Keratinocyte (primary cell): Measurements from ENCODE around the gene RPL13. TPM values are rescaled to one million over a fixed set of nuclear protein-coding genes. Genes with fewer than 3 reads are reported as not detected.
A peak's percentile ranks its signal among the peaks of the same experiment; 100 is the strongest.

Experiments used
- DNase-seq: peaks from one replicate; pipeline ENCODE4 v3.0.0-alpha.2; 2011; ENCODE audit warnings: low read depth, missing footprints, low spot score
- FAIRE-seq: peaks from 2 replicates; lab custom pipeline; 2011; peaks lifted over from hg19 to GRCh38; lab: Jason Lieb, UNC
- H2AFZ ChIP-seq: 2 replicates; pipeline ENCODE4 v1.6.0; 2012; ENCODE audit warnings: low read length, control low read depth, inconsistent platforms; ENCODE audit not compliant: control insufficient read depth
- H3K27ac ChIP-seq: 2 replicates; pipeline ENCODE4 v1.5.1; 2011; ENCODE audit warnings: low read length; ENCODE audit not compliant: control insufficient read depth, insufficient read depth
- H3K27me3 ChIP-seq: 3 replicates; pipeline ENCODE4 v1.6.0; 2011; ENCODE audit warnings: low read length; ENCODE audit not compliant: control insufficient read depth, insufficient read depth; ENCODE audit errors: extremely low read depth
- H3K36me3 ChIP-seq, 2 experiments: 2 replicates in 1 of 2; 3 replicates in 1 of 2; pipeline ENCODE4 v1.5.1; 2011; ENCODE audit warnings: low read length in 2 of 2, mild to moderate bottlenecking in 1 of 2; ENCODE audit not compliant: control insufficient read depth in 2 of 2, insufficient read depth in 2 of 2; ENCODE audit errors: extremely low read depth in 1 of 2
- H3K4me1 ChIP-seq: 3 replicates; pipeline ENCODE4 v1.5.1; 2011; ENCODE audit warnings: low read length; ENCODE audit not compliant: control insufficient read depth, insufficient read depth; ENCODE audit errors: extremely low read depth
- H3K4me2 ChIP-seq: 3 replicates; pipeline ENCODE4 v1.6.0; 2011; ENCODE audit warnings: low read depth, low read length; ENCODE audit not compliant: control insufficient read depth, insufficient read depth; ENCODE audit errors: extremely low read depth
- H3K4me3 ChIP-seq, 3 experiments: fragments of 200-600 bp in 1 of 3; sonication (generic) in 1 of 3; 2 replicates in 2 of 3; 3 replicates in 1 of 3; pipeline ENCODE4 v1.5.1; 2011 to 2016; ENCODE audit warnings: low read length in 3 of 3, mild to moderate bottlenecking in 3 of 3, control low read depth in 2 of 3, inconsistent platforms in 1 of 3, low read depth in 1 of 3, mixed read lengths in 1 of 3, mixed run types in 1 of 3, moderate library complexity in 1 of 3; ENCODE audit not compliant: control insufficient read depth in 2 of 3, insufficient read depth in 2 of 3; ENCODE audit errors: extremely low read depth in 1 of 3
- H3K79me2 ChIP-seq: 2 replicates; pipeline ENCODE4 v1.6.0; 2012; ENCODE audit warnings: low read length; ENCODE audit not compliant: control insufficient read depth, insufficient read depth
- H3K9ac ChIP-seq: 3 replicates; pipeline ENCODE4 v1.6.0; 2011; ENCODE audit warnings: low read length; ENCODE audit not compliant: control insufficient read depth, insufficient read depth; ENCODE audit errors: extremely low read depth
- H3K9me1 ChIP-seq: 3 replicates; pipeline ENCODE4 v1.6.0; 2011; ENCODE audit warnings: low read length; ENCODE audit not compliant: control insufficient read depth, insufficient read depth; ENCODE audit errors: extremely low read depth
- H3K9me3 ChIP-seq: 2 replicates; pipeline ENCODE4 v1.5.1; 2012; ENCODE audit warnings: low read depth, low read length; ENCODE audit not compliant: control insufficient read depth
- H4K20me1 ChIP-seq: 3 replicates; pipeline ENCODE4 v1.6.0; 2011; ENCODE audit warnings: low read length; ENCODE audit not compliant: control insufficient read depth, insufficient read depth; ENCODE audit errors: extremely low read depth
- EZH2 ChIP-seq: IDR thresholded peaks from one replicate; pipeline ENCODE4 v1.6.1; 2012; ENCODE audit warnings: inconsistent platforms, mild to moderate bottlenecking, low read length, moderate library complexity
- dilution Hi-C: fragments of 300-500 bp; cut with MboI; formaldehyde crosslinking; loops from one replicate; pipeline ENCODE4 v1.7.0; 2020; ENCODE audit warnings: low sequenced_read_pairs; ENCODE audit not compliant: extremely low pct_ligation_motif_present
- polyA plus RNA-seq, 5 experiments: library from polyadenylated mRNA; depleted of rRNA in 3 of 5; stranded (reverse) in 3 of 5; stranded (forward) in 1 of 5; unstranded in 1 of 5; fragments of >200 nt; gene quantifications; 1 replicate in 1 of 5; 2 replicates in 3 of 5; 3 replicates in 1 of 5; pipeline versions ENCODE4 v1.2.1 to v1.2.3, GENCODE V29; 2011 to 2012; ENCODE audit warnings: missing spikeins in 2 of 5, low read depth in 1 of 5, low replicate concordance in 1 of 5
- TF ChIP-seq, protein P1 (sequence below), 3 experiments: IDR thresholded peaks in 1 of 3; conservative IDR thresholded peaks in 1 of 3; optimal IDR thresholded peaks in 1 of 3; 2 replicates in 2 of 3; 3 replicates in 1 of 3; pipeline versions ENCODE3 to v1.5.1; 2011; ENCODE audit warnings: low read length in 3 of 3, mild to moderate bottlenecking in 3 of 3, moderate library complexity in 2 of 3, control low read depth in 1 of 3, inconsistent platforms in 1 of 3; ENCODE audit not compliant: insufficient read depth in 2 of 3; ENCODE audit errors: extremely low read depth in 1 of 3

RPL13 gene
- polyA plus RNA-seq, 1 donor (not counting 4 experiments of a cell fraction or from before 2014, with no cell fraction given), result 2,095 TPM

- Histone ChIP-seq H3K27ac (no peak overlapping the region), H3K4me1 (peaks cover 35% of the 10 kb centered on the region), H3K9me3 (no peaks in the 10 kb centered on the region), H2AFZ (peak overlapping the region; percentile 53), H3K4me2 (no peak overlapping the region), H3K79me2 (no peaks in the 10 kb centered on the region), H4K20me1 (no peaks in the 10 kb centered on the region), H3K27me3 (peaks cover 9% of the 10 kb centered on the region), H3K36me3 (no peaks in the 10 kb centered on the region), H3K9ac (no peak overlapping the region), H3K9me1 (no peaks in the 10 kb centered on the region), H3K4me3 (no peak overlapping the region)
- DNase-seq, result no peak
- dilution Hi-C loops, result no loop called here
- no peak for TF ChIP-seq EZH2
- TF ChIP-seq, protein P1, sequence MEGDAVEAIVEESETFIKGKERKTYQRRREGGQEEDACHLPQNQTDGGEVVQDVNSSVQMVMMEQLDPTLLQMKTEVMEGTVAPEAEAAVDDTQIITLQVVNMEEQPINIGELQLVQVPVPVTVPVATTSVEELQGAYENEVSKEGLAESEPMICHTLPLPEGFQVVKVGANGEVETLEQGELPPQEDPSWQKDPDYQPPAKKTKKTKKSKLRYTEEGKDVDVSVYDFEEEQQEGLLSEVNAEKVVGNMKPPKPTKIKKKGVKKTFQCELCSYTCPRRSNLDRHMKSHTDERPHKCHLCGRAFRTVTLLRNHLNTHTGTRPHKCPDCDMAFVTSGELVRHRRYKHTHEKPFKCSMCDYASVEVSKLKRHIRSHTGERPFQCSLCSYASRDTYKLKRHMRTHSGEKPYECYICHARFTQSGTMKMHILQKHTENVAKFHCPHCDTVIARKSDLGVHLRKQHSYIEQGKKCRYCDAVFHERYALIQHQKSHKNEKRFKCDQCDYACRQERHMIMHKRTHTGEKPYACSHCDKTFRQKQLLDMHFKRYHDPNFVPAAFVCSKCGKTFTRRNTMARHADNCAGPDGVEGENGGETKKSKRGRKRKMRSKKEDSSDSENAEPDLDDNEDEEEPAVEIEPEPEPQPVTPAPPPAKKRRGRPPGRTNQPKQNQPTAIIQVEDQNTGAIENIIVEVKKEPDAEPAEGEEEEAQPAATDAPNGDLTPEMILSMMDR (optimal IDR thresholded peaks at IDR 0.05 in 1 of 3, IDR thresholded peaks at IDR 0.05 in 1 of 3, conservative IDR thresholded peaks at IDR 0.05 in 1 of 3; ENCODE audit: extremely low read depth in 1 of 3, insufficient read depth in 2 of 3, low read length in 3 of 3), result no peak
- FAIRE-seq, result no peak
These were observed 44.9 kb downstream of the RPL13 start for GRCh38 chr16:89605186-89605970.

GRCh38 chr16:89606006-89606405 lies 45.5 kb downstream of the RPL13 start:
- TF ChIP-seq EZH2, result no peak
- TF ChIP-seq, protein P1 (optimal IDR thresholded peaks at IDR 0.05 in 1 of 3, IDR thresholded peaks at IDR 0.05 in 1 of 3, conservative IDR thresholded peaks at IDR 0.05 in 1 of 3; ENCODE audit: extremely low read depth in 1 of 3, insufficient read depth in 2 of 3, low read length in 3 of 3), result no peak
- no peak overlapping the region for H3K4me2 ChIP-seq
- H3K27ac ChIP-seq, result no peak overlapping the region
- FAIRE-seq (no peak), DNase-seq (no peak)
- peaks cover 9% of the 10 kb centered on the region for H3K27me3 ChIP-seq
- no peaks in the 10 kb centered on the region for H3K9me3 ChIP-seq
- H3K4me1 ChIP-seq, result peaks cover 30% of the 10 kb centered on the region
- no peak overlapping the region for H3K4me3 ChIP-seq
- no peak overlapping the region for H3K9ac ChIP-seq
- dilution Hi-C loops, result no loop called here
- no peaks in the 10 kb centered on the region for H3K36me3 ChIP-seq
- no peaks in the 10 kb centered on the region for H3K9me1 ChIP-seq
- H4K20me1 ChIP-seq, result no peaks in the 10 kb centered on the region
- no peak overlapping the region for H2AFZ ChIP-seq
- H3K79me2 ChIP-seq, result no peaks in the 10 kb centered on the region
